ENCODE data around the gene NUDT22.

The NUDT22 gene

GRCh38 chr11:64269540-64270220 lies 43.6 kb downstream of the NUDT22 start:
- peak; percentile 96 to 98 for DNase-seq (ENCODE audit: low read depth in 2 of 2)

GRCh38 chr11:64275031-64275800 lies 49.1 kb downstream of the NUDT22 start:
- no peak for DNase-seq (ENCODE audit: low read depth in 2 of 2)

- DNase-seq (ENCODE audit: low read depth in 2 of 2): no peak
Measured at GRCh38 chr11:64275841-64276240, 49.8 kb downstream of the NUDT22 start.

- DNase-seq (ENCODE audit: low read depth in 2 of 2): no peak
Measured at GRCh38 chr11:64276653-64277431, 50.8 kb downstream of the NUDT22 start.

- DNase-seq (ENCODE audit: low read depth in 2 of 2): no peak
Measured at GRCh38 chr11:64278576-64279190, 52.6 kb downstream of the NUDT22 start.
